OCI-LY3 (cell line): ENCODE results near the gene PI4K2B.

Experiments used
- EZH2phosphoT487 ChIP-seq: fragments of 200-600 bp; shearing (Covaris generic); IDR thresholded peaks from 2 replicates; pipeline ENCODE4 v1.6.1; 2018; ENCODE audit warnings: antibody characterized with exemption, mixed run types, low read depth
- TF ChIP-seq, protein P1 (sequence below): fragments of 200-600, 300-600 bp; sonication (generic); IDR thresholded peaks from 2 replicates; pipeline ENCODE4 v1.5.1; 2014; ENCODE audit warnings: antibody characterized with exemption, low read length, low read depth

GRCh38 chr4:25297528-25298242, 63.9 kb downstream of the PI4K2B start:
- TF ChIP-seq, protein P1, sequence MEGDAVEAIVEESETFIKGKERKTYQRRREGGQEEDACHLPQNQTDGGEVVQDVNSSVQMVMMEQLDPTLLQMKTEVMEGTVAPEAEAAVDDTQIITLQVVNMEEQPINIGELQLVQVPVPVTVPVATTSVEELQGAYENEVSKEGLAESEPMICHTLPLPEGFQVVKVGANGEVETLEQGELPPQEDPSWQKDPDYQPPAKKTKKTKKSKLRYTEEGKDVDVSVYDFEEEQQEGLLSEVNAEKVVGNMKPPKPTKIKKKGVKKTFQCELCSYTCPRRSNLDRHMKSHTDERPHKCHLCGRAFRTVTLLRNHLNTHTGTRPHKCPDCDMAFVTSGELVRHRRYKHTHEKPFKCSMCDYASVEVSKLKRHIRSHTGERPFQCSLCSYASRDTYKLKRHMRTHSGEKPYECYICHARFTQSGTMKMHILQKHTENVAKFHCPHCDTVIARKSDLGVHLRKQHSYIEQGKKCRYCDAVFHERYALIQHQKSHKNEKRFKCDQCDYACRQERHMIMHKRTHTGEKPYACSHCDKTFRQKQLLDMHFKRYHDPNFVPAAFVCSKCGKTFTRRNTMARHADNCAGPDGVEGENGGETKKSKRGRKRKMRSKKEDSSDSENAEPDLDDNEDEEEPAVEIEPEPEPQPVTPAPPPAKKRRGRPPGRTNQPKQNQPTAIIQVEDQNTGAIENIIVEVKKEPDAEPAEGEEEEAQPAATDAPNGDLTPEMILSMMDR, result no peak
- TF ChIP-seq EZH2phosphoT487, result no peak
